H1 (cell line): ENCODE results near the gene IGSF9. TPM values are rescaled to one million over a fixed set of nuclear protein-coding genes. Genes with fewer than 3 reads are reported as not detected.
A peak's percentile ranks its signal among the peaks of the same experiment; 100 is the strongest.

Source experiments
- CTCF ChIA-PET: fragments of 300-600 bp; sonication (Branson Sonifier 250); formaldehyde crosslinking; loops from one replicate; lab custom pipeline; 2021; ENCODE audit not compliant: partially characterized antibody; lab: Charles Lee
- POLR2A ChIA-PET: fragments of 300-600 bp; sonication (Branson Sonifier 250); formaldehyde crosslinking; loops from one replicate; lab custom pipeline; 2021; ENCODE audit warnings: inconsistent platforms; ENCODE audit not compliant: partially characterized antibody; lab: Charles Lee
- DNase-seq, 2 experiments: peaks; one replicate each; pipeline versions ENCODE4 v3.0.0 to v3.0.0-alpha.2; 2010 to 2022; ENCODE audit warnings: low spot score in 2 of 2, low read depth in 1 of 2, mixed read lengths in 1 of 2
- FAIRE-seq: peaks from 2 replicates; lab custom pipeline; 2011; peaks lifted over from hg19 to GRCh38; lab: Jason Lieb, UNC
- H2AFZ ChIP-seq: 2 replicates; pipeline ENCODE4 v1.8.1; 2012; ENCODE audit warnings: low read length, inconsistent platforms
- H2AK5ac ChIP-seq: 2 replicates; pipeline ENCODE4 v1.6.1; 2013; ENCODE audit warnings: low read depth, low read length
- H2BK120ac ChIP-seq: replicated peaks from 2 replicates; pipeline ENCODE3; 2013; ENCODE audit warnings: low read depth, low read length, inconsistent platforms
- H2BK12ac ChIP-seq: 2 replicates; pipeline ENCODE4 v1.6.1; 2013; ENCODE audit warnings: low read depth, low read length
- H2BK15ac ChIP-seq: 2 replicates; pipeline ENCODE4 v1.6.1; 2013; ENCODE audit warnings: low read length
- H2BK20ac ChIP-seq: 2 replicates; pipeline ENCODE4 v1.6.1; 2013; ENCODE audit warnings: low read length
- H2BK5ac ChIP-seq: 2 replicates; pipeline ENCODE4 v1.6.1; 2013; ENCODE audit warnings: low read depth, low read length
- H3K14ac ChIP-seq: 2 replicates; pipeline ENCODE4 v1.6.1; 2013; ENCODE audit warnings: inconsistent platforms; ENCODE audit not compliant: insufficient read length
- H3K18ac ChIP-seq: 2 replicates; pipeline ENCODE4 v1.6.1; 2013; ENCODE audit warnings: low read length; ENCODE audit errors: extremely low read depth
- H3K23ac ChIP-seq: 2 replicates; pipeline ENCODE4 v1.6.1; 2013; ENCODE audit warnings: inconsistent platforms; ENCODE audit not compliant: insufficient read length
- H3K23me2 ChIP-seq: 2 replicates; pipeline ENCODE4 v1.6.1; 2013; ENCODE audit warnings: low read depth, low read length
- H3K27ac ChIP-seq: 2 replicates; pipeline ENCODE4 v1.6.1; 2011; ENCODE audit warnings: low read depth, low read length, inconsistent platforms
- H3K27me3 ChIP-seq, 4 experiments: replicated peaks in 1 of 4; 1 replicate in 1 of 4; 2 replicates in 3 of 4; pipeline versions ENCODE4 v1.6.1 to v1.8.1; 2011 to 2013; ENCODE audit warnings: low read length in 3 of 4, mild to moderate bottlenecking in 3 of 4, inconsistent platforms in 2 of 4, mixed read lengths in 2 of 4, moderate library complexity in 1 of 4; ENCODE audit not compliant: control insufficient read depth in 3 of 4, insufficient read depth in 3 of 4; ENCODE audit errors: extremely low read depth in 1 of 4
- H3K36me3 ChIP-seq, 4 experiments: 2 replicates each; pipeline versions ENCODE4 v1.6.1 to v1.8.1; 2011 to 2013; ENCODE audit warnings: mild to moderate bottlenecking in 4 of 4, low read length in 3 of 4, moderate library complexity in 2 of 4, control low read depth in 1 of 4, inconsistent platforms in 1 of 4; ENCODE audit not compliant: insufficient read depth in 4 of 4, control insufficient read depth in 2 of 4
- H3K4ac ChIP-seq: replicated peaks from 2 replicates; pipeline ENCODE3; 2013; ENCODE audit warnings: low read length, low read depth, mixed read lengths, inconsistent platforms; ENCODE audit not compliant: insufficient read length
- H3K4me1 ChIP-seq, 4 experiments: replicated peaks in 1 of 4; 1 replicate in 1 of 4; 2 replicates in 3 of 4; pipeline versions ENCODE4 v1.6.1 to v1.8.1; 2011 to 2013; ENCODE audit warnings: low read length in 3 of 4, inconsistent platforms in 2 of 4, mixed read lengths in 1 of 4; ENCODE audit not compliant: insufficient read depth in 4 of 4, control insufficient read depth in 3 of 4
- H3K4me2 ChIP-seq, 2 experiments: 2 replicates each; pipeline versions ENCODE4 v1.6.1 to v1.8.1; 2011 to 2013; ENCODE audit warnings: low read depth in 2 of 2, low read length in 2 of 2, control low read depth in 1 of 2, inconsistent platforms in 1 of 2, mild to moderate bottlenecking in 1 of 2; ENCODE audit not compliant: insufficient read depth in 1 of 2
- H3K4me3 ChIP-seq, 4 experiments: fragments of 200-600, 300-600 bp in 1 of 4; sonication (generic), shearing (Covaris generic), sonication (Bioruptor Twin) in 1 of 4; 2 replicates each; pipeline versions ENCODE4 v1.5.1 to v1.8.1; 2011 to 2016; ENCODE audit warnings: low read length in 4 of 4, low read depth in 3 of 4, control low read depth in 2 of 4, inconsistent platforms in 2 of 4, mild to moderate bottlenecking in 2 of 4, mixed read lengths in 1 of 4, moderate library complexity in 1 of 4; ENCODE audit not compliant: insufficient read depth in 2 of 4; ENCODE audit errors: extremely low read depth in 1 of 4
- H3K56ac ChIP-seq: replicated peaks from 2 replicates; pipeline ENCODE3; 2013; ENCODE audit warnings: low read depth, mild to moderate bottlenecking, mixed read lengths, low read length, inconsistent platforms; ENCODE audit not compliant: insufficient read length
- H3K79me1 ChIP-seq: 2 replicates; pipeline ENCODE4 v1.6.1; 2013; ENCODE audit warnings: low read depth, low read length, control low read depth
- H3K79me2 ChIP-seq, 2 experiments: 2 replicates each; pipeline versions ENCODE4 v1.6.1 to v1.8.1; 2012 to 2013; ENCODE audit warnings: low read length in 2 of 2, mild to moderate bottlenecking in 2 of 2, inconsistent platforms in 1 of 2; ENCODE audit not compliant: insufficient read depth in 2 of 2, control insufficient read depth in 1 of 2
- H3K9ac ChIP-seq, 4 experiments: replicated peaks in 1 of 4; 1 replicate in 1 of 4; 2 replicates in 3 of 4; pipeline versions ENCODE4 v1.6.1 to v1.8.1; 2011 to 2013; ENCODE audit warnings: low read depth in 3 of 4, low read length in 3 of 4, control low read depth in 2 of 4, mild to moderate bottlenecking in 2 of 4, moderate library complexity in 2 of 4, inconsistent platforms in 1 of 4; ENCODE audit errors: extremely low read depth in 1 of 4
- H3K9me3 ChIP-seq, 2 experiments: 2 replicates each; pipeline versions ENCODE4 v1.6.1 to v1.8.1; 2012 to 2013; ENCODE audit warnings: mild to moderate bottlenecking in 2 of 2, moderate library complexity in 2 of 2, control low read depth in 1 of 2, inconsistent platforms in 1 of 2, low read depth in 1 of 2, low read length in 1 of 2, mixed read lengths in 1 of 2; ENCODE audit not compliant: insufficient read depth in 2 of 2
- H4K20me1 ChIP-seq, 2 experiments: replicated peaks in 1 of 2; 2 replicates each; pipeline versions ENCODE3 to v1.8.1; 2011 to 2013; ENCODE audit warnings: inconsistent platforms in 2 of 2, low read length in 2 of 2, mild to moderate bottlenecking in 1 of 2; ENCODE audit not compliant: insufficient read depth in 2 of 2, control insufficient read depth in 1 of 2
- H4K5ac ChIP-seq: 2 replicates; pipeline ENCODE4 v1.6.1; 2013; ENCODE audit warnings: low read length, low read depth, mixed read lengths, inconsistent platforms; ENCODE audit not compliant: insufficient read length
- H4K8ac ChIP-seq: 2 replicates; pipeline ENCODE4 v1.8.0; 2013; ENCODE audit warnings: mild to moderate bottlenecking, moderate library complexity, low read length, inconsistent platforms; ENCODE audit not compliant: insufficient read depth; ENCODE audit errors: extremely low read depth
- H4K91ac ChIP-seq: replicated peaks from 2 replicates; pipeline ENCODE3; 2013; ENCODE audit warnings: low read length, mixed read lengths, inconsistent platforms; ENCODE audit not compliant: insufficient read length
- EP300 ChIP-seq, 2 experiments: IDR thresholded peaks; 1 replicate in 1 of 2; 2 replicates in 1 of 2; pipeline ENCODE4 v1.6.1; 2011 to 2012; ENCODE audit warnings: low read depth in 2 of 2, low read length in 2 of 2, mild to moderate bottlenecking in 2 of 2, borderline replicate concordance in 1 of 2, inconsistent platforms in 1 of 2, moderate library complexity in 1 of 2
- GABPA ChIP-seq: IDR thresholded peaks from 2 replicates; pipeline ENCODE4 v1.6.1; 2011; ENCODE audit warnings: mild to moderate bottlenecking, low read length, moderate library complexity, borderline replicate concordance; ENCODE audit not compliant: insufficient read depth
- RXRA ChIP-seq: IDR thresholded peaks from 2 replicates; pipeline ENCODE4 v1.6.1; 2011; ENCODE audit warnings: low read depth, mild to moderate bottlenecking, low read length, moderate library complexity; ENCODE audit not compliant: insufficient read depth
- SIN3A ChIP-seq, 2 experiments: IDR thresholded peaks in 1 of 2; conservative IDR thresholded peaks in 1 of 2; 2 replicates each; pipeline ENCODE4 v1.6.1; 2011 to 2012; ENCODE audit warnings: low read length in 2 of 2, improper control_type of control experiment in 1 of 2, low read depth in 1 of 2, mild to moderate bottlenecking in 1 of 2
- SP2 ChIP-seq: IDR thresholded peaks from 2 replicates; pipeline ENCODE4 v1.6.1; 2012; ENCODE audit warnings: mild to moderate bottlenecking, low read length, inconsistent platforms
- SP4 ChIP-seq: IDR thresholded peaks from 2 replicates; pipeline ENCODE4 v1.6.1; 2012; ENCODE audit warnings: low read length, inconsistent platforms
- TAF1 ChIP-seq: IDR thresholded peaks from 2 replicates; pipeline ENCODE4 v1.6.1; 2011; ENCODE audit warnings: mild to moderate bottlenecking, low read depth, low read length
- TCF12 ChIP-seq: IDR thresholded peaks from 2 replicates; pipeline ENCODE4 v1.6.1; 2011; ENCODE audit warnings: low read depth, mild to moderate bottlenecking, low read length
- ZNF274 ChIP-seq: IDR thresholded peaks from 2 replicates; pipeline ENCODE4 v1.7.0; 2012; ENCODE audit warnings: low read length, borderline replicate concordance; ENCODE audit errors: extremely low read depth
- WGBS, 2 experiments: shearing (Covaris generic) in 1 of 2; methylation state at CpG; one replicate each; pipeline versions ENCODE4 v1.1.6 to v1.1.7; 2013 to 2015; ENCODE audit warnings: low lambda C conversion rate in 2 of 2, mixed read lengths in 2 of 2, inconsistent platforms in 1 of 2, low coverage in 1 of 2, missing lambda C conversion rate in 1 of 2; ENCODE audit not compliant: insufficient replicate concordance in 2 of 2, insufficient coverage in 1 of 2, insufficient read length in 1 of 2; ENCODE audit errors: extremely low coverage in 1 of 2, missing lambda C conversion rate in 1 of 2; 5-methylcytosine and 5-hydroxymethylcytosine counted together
- polyA plus RNA-seq, 7 experiments: library from polyadenylated mRNA; depleted of rRNA in 3 of 7; stranded (reverse) in 5 of 7; unstranded in 2 of 7; fragments of >200 nt in 5 of 7; fragments of 200-250 nt in 2 of 7; gene quantifications; 1 replicate in 5 of 7; 2 replicates in 1 of 7; 4 replicates in 1 of 7; pipeline versions ENCODE4 v1.2.1 to v1.2.3, GENCODE V29; 2011 to 2013; ENCODE audit warnings: missing spikeins in 2 of 7, mixed read lengths in 2 of 7
- total RNA-seq: library from RNA; stranded (reverse); fragmentation: NEBNext Ultra II Directional; extraction: Animal tissue kit (Norgen Biotek cat#: 25700); gene quantifications from 2 replicates; pipeline ENCODE4 v1.2.1, GENCODE V29; 2021
- TF ChIP-seq, protein P1 (sequence below), 3 experiments: IDR thresholded peaks; 1 replicate in 2 of 3; 2 replicates in 1 of 3; pipeline versions ENCODE4 v1.5.1 to v1.6.1; 2011; ENCODE audit warnings: low read length in 3 of 3, mild to moderate bottlenecking in 3 of 3, inconsistent platforms in 2 of 3, low read depth in 1 of 3, moderate library complexity in 1 of 3; ENCODE audit not compliant: insufficient read depth in 1 of 3; ENCODE audit errors: control extremely low read depth in 1 of 3

Gene IGSF9
- total and polyA plus RNA-seq, 2 of the 8 experiments (the other 6 are each of a cell fraction or from before 2014, with no cell fraction given), result 10.9 to 28.1 TPM

- Histone ChIP-seq H3K27me3 (peaks cover 0 to 17% (median 8%) of the 10 kb centered on the region in 4 experiments; a peak in 5 of 7 replicates), H4K8ac (no peak overlapping the region), H3K4me3 (peak overlapping the region; percentile 55 to 63 (median 59); a peak in 7 of 8 replicates), H3K14ac (no peak overlapping the region), H3K4ac (no peak overlapping the region), H3K4me2 (peak overlapping the region; percentile 79 to 92), H2BK12ac (0 out of 2 replicates have a peak overlapping the region, but pooled peaks have one; percentile 50), H3K27ac (no peak overlapping the region), H4K20me1 (peaks cover 0 to 5% of the 10 kb centered on the region in 2 experiments), H4K91ac (no peak overlapping the region), H2BK15ac (no peak overlapping the region), H3K79me2 (peaks cover 0 to 12% of the 10 kb centered on the region in 2 experiments; a peak in 2 of 4 replicates), H2AK5ac (no peak overlapping the region), H2BK120ac (no peak overlapping the region), H3K23me2 (peaks cover 17% of the 10 kb centered on the region; the same call in 1 of the 2 replicates), H3K9me3 (no peaks in the 10 kb centered on the region), H2BK20ac (no peak overlapping the region), H4K5ac (no peak overlapping the region), H3K4me1 (peaks cover 5 to 21% (median 16%) of the 10 kb centered on the region in 4 experiments), H3K18ac (peak overlapping the region; percentile 36; the same call in 1 of the 2 replicates), H3K56ac (no peak overlapping the region), H3K23ac (no peak overlapping the region), H3K36me3 (peaks cover 0 to 23% (median 5%) of the 10 kb centered on the region in 4 experiments; a peak in 3 of 8 replicates), H2AFZ (no peak overlapping the region), H2BK5ac (no peak overlapping the region; the same call in 1 of the 2 replicates), H3K79me1 (peaks cover 3% of the 10 kb centered on the region), H3K9ac (no peak overlapping the region)
- ChIA-PET POLR2A (interaction anchor here (0.8 to 3.7 kb wide), 7 partner anchors 11 to 132 kb away, joined by 3 to 14 read pairs (median 4); partner anchors contain the start of gene IGSF9), CTCF (interaction anchor here (0.9 to 7.3 kb wide), 7 partner anchors 10 to 133 kb away, joined by 3 to 53 read pairs (median 5); partner anchors contain the start of genes CFAP45 and IGSF9)
- no peak for FAIRE-seq
- WGBS, 2 experiments, result 24% methylated on average over 7 of the region's 7 CpGs; no CpG with 5 or more reads in 1 of the 2 experiments
- DNase-seq, result peak in 1 of 2 experiments; percentile 56
- TF ChIP-seq GABPA, result no peak
- TF ChIP-seq, protein P1, sequence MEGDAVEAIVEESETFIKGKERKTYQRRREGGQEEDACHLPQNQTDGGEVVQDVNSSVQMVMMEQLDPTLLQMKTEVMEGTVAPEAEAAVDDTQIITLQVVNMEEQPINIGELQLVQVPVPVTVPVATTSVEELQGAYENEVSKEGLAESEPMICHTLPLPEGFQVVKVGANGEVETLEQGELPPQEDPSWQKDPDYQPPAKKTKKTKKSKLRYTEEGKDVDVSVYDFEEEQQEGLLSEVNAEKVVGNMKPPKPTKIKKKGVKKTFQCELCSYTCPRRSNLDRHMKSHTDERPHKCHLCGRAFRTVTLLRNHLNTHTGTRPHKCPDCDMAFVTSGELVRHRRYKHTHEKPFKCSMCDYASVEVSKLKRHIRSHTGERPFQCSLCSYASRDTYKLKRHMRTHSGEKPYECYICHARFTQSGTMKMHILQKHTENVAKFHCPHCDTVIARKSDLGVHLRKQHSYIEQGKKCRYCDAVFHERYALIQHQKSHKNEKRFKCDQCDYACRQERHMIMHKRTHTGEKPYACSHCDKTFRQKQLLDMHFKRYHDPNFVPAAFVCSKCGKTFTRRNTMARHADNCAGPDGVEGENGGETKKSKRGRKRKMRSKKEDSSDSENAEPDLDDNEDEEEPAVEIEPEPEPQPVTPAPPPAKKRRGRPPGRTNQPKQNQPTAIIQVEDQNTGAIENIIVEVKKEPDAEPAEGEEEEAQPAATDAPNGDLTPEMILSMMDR (IDR thresholded peaks at IDR 0.05; ENCODE audit: control extremely low read depth in 1 of 3, insufficient read depth in 1 of 3, low read depth in 1 of 3, low read length in 3 of 3), result no peak
- TF ChIP-seq SP2, result no peak
- TF ChIP-seq ZNF274, result no peak
- no peak for TF ChIP-seq SP4
- TF ChIP-seq TAF1, result no peak
- no peak for TF ChIP-seq TCF12
- TF ChIP-seq EP300 (IDR thresholded peaks at IDR 0.05; ENCODE audit: borderline replicate concordance in 1 of 2, low read depth in 2 of 2, low read length in 2 of 2), result no peak
- TF ChIP-seq SIN3A (conservative IDR thresholded peaks at IDR 0.05 in 1 of 2, IDR thresholded peaks at IDR 0.05 in 1 of 2; ENCODE audit: low read depth in 1 of 2, low read length in 2 of 2), result no peak
- no peak for TF ChIP-seq RXRA
Measured at GRCh38 chr1:159925719-159926078, 19.7 kb downstream of the IGSF9 start.
